Measurements from ENCODE around the gene CLSTN2.

CLSTN2 gene

DNA sequence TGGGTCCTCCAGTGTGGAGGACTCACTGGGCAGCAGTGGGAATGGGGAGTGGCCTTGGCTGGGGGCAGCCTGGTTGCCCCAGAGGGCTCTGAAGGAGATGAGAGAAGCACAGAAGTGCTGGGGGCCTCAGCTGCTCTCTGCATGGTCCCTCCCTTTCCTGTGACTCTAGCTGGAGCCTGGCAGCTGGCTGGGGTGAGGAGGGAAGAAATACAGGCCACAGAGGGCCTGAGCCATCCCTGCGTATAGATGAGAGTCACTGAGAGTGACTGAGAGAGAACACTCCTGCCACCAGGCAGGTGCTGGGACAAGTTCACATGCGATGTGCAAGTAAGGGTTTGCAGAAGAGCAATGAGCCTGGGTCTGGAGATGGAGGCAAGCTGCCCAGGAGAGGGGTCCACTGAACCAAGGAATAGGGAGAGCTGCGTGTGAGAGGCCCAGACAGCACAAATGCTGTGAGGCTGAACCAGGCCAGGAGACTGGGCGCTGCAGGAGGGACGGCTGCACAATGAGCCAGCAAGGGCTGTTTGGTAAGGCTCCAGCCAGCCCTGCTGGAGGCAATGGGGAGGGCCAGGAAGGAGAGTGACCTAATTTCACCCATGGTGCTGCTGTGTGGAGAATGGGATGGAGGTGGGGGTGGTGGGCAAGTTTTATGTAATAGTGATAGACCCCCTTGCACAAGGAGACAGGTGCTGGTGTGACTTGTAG, 87.2 kb downstream of the CLSTN2 start:
- Histone ChIP-seq H3K27me3 (ENCODE audit: control insufficient read depth, low read length) (no peaks in the 10 kb centered on the region), H3K9me2 (replicated peaks; ENCODE audit: control insufficient read depth, low read length) (no peaks in the 10 kb centered on the region), H3K4me2 (ENCODE audit: low read length) (no peak overlapping the region), H4K20me1 (ENCODE audit: control insufficient read depth, insufficient read depth, low read depth, low read length) (no peaks in the 10 kb centered on the region), H3K79me2 (ENCODE audit: control insufficient read depth, low read length) (no peaks in the 10 kb centered on the region), H3K36me3 (ENCODE audit: control insufficient read depth, low read length) (no peaks in the 10 kb centered on the region), H3K27ac (ENCODE audit: low read depth, low read length) (no peak overlapping the region), H3K4me3 (ENCODE audit: low read length) (no peak overlapping the region), H3F3A (ENCODE audit: control insufficient read depth, insufficient read depth) (no peaks in the 10 kb centered on the region), H3K4me1 (ENCODE audit: control insufficient read depth, low read length) (no peaks in the 10 kb centered on the region), H3K9me3 (ENCODE audit: control insufficient read depth, insufficient read depth, low read length) (no peaks in the 10 kb centered on the region)
- TF ChIP-seq, protein P1, sequence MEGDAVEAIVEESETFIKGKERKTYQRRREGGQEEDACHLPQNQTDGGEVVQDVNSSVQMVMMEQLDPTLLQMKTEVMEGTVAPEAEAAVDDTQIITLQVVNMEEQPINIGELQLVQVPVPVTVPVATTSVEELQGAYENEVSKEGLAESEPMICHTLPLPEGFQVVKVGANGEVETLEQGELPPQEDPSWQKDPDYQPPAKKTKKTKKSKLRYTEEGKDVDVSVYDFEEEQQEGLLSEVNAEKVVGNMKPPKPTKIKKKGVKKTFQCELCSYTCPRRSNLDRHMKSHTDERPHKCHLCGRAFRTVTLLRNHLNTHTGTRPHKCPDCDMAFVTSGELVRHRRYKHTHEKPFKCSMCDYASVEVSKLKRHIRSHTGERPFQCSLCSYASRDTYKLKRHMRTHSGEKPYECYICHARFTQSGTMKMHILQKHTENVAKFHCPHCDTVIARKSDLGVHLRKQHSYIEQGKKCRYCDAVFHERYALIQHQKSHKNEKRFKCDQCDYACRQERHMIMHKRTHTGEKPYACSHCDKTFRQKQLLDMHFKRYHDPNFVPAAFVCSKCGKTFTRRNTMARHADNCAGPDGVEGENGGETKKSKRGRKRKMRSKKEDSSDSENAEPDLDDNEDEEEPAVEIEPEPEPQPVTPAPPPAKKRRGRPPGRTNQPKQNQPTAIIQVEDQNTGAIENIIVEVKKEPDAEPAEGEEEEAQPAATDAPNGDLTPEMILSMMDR (IDR thresholded peaks at IDR 0.05; ENCODE audit: low read depth, low read length, poor library complexity, severe bottlenecking): no peak
- TF ChIP-seq EZH2phosphoT487 (IDR thresholded peaks at IDR 0.05; ENCODE audit: borderline replicate concordance, low read length): no peak

DNA sequence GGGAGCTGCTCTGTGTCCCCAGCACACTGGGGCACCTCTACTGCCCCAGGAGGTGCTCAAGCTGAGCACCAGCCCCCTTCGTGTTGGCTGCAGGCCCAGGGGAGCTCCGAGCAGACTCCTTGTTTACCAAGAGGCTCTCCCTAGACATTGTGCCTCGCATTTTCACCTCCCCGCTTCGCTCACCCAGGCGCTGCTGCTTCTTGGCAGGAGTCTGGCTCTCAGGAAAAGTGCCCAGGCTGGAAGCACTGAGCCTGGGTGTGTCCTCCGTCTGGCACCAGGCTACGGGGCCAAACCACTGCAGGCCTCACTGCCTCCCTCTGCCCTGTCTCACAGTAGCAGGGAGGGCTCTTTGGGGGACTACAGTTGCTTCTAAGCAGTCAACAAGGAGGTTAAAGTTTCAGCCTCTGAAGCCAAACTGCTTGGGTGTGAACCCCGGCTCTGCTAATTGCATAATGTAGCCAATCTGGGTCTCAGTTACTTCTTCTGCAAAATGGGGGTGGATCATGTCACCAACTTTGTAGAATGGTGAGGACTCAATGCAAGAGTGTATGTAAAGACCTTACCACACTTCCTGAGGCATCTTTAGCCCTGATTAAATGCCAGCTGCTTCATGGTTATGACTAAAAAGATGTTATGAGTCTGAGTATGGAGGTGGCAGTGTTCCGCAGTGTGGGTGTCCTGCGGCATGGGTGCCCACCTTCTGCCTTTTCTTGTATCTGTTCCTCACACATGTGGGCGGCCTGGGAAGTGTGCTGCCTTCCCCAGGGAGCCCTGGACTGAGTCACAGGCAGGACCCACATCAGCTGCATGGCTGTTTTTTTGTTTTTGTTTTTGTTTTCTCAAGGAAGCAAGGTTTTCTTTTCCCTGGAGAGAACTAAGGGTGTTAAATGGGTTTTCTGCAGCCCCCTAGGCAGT, 88.9 kb downstream of the CLSTN2 start:
- no peak for TF ChIP-seq EZH2phosphoT487 (IDR thresholded peaks at IDR 0.05; ENCODE audit: borderline replicate concordance, low read length)
- TF ChIP-seq, protein P1 (IDR thresholded peaks at IDR 0.05; ENCODE audit: low read depth, low read length, poor library complexity, severe bottlenecking): no peak
- Histone ChIP-seq H3F3A (ENCODE audit: control insufficient read depth, insufficient read depth) (no peaks in the 10 kb centered on the region), H3K79me2 (ENCODE audit: control insufficient read depth, low read length) (no peaks in the 10 kb centered on the region), H3K4me3 (ENCODE audit: low read length) (no peak overlapping the region), H4K20me1 (ENCODE audit: control insufficient read depth, insufficient read depth, low read depth, low read length) (no peaks in the 10 kb centered on the region), H3K36me3 (ENCODE audit: control insufficient read depth, low read length) (no peaks in the 10 kb centered on the region), H3K9me2 (replicated peaks; ENCODE audit: control insufficient read depth, low read length) (no peaks in the 10 kb centered on the region), H3K4me2 (ENCODE audit: low read length) (no peak overlapping the region), H3K27me3 (ENCODE audit: control insufficient read depth, low read length) (no peaks in the 10 kb centered on the region), H3K4me1 (ENCODE audit: control insufficient read depth, low read length) (no peaks in the 10 kb centered on the region), H3K27ac (ENCODE audit: low read depth, low read length) (no peak overlapping the region), H3K9me3 (ENCODE audit: control insufficient read depth, insufficient read depth, low read length) (no peaks in the 10 kb centered on the region)

DNA sequence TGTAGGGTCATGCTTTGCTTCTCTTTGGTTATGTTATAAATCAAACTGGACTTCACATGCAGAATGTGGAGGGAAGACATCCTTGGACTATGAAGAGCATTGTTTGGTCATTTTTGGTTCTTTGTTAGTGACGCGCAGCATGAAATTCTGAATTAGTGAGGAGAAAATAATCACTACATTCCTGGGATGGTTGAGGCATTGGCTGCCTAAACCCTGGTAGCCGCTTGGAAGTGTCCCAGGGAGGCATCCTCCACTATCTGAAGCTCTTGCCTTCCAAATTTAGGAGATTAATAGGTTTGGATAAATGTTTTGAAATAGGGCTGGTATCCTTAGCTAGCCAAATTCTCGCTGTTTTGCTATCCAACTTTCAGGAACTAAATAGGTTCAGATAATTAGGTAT, 96.2 kb downstream of the CLSTN2 start:
- TF ChIP-seq, protein P1 (IDR thresholded peaks at IDR 0.05; ENCODE audit: low read depth, low read length, poor library complexity, severe bottlenecking): no peak
- TF ChIP-seq EZH2phosphoT487 (IDR thresholded peaks at IDR 0.05; ENCODE audit: borderline replicate concordance, low read length): no peak
- Histone ChIP-seq H3K27me3 (ENCODE audit: control insufficient read depth, low read length) (no peaks in the 10 kb centered on the region), H3K36me3 (ENCODE audit: control insufficient read depth, low read length) (no peaks in the 10 kb centered on the region), H3K9me2 (replicated peaks; ENCODE audit: control insufficient read depth, low read length) (no peaks in the 10 kb centered on the region), H3K4me1 (ENCODE audit: control insufficient read depth, low read length) (no peaks in the 10 kb centered on the region), H4K20me1 (ENCODE audit: control insufficient read depth, insufficient read depth, low read depth, low read length) (no peaks in the 10 kb centered on the region), H3K4me3 (ENCODE audit: low read length) (no peak overlapping the region), H3K27ac (ENCODE audit: low read depth, low read length) (no peak overlapping the region), H3K4me2 (ENCODE audit: low read length) (no peak overlapping the region), H3K79me2 (ENCODE audit: control insufficient read depth, low read length) (no peaks in the 10 kb centered on the region), H3K9me3 (ENCODE audit: control insufficient read depth, insufficient read depth, low read length) (no peaks in the 10 kb centered on the region), H3F3A (ENCODE audit: control insufficient read depth, insufficient read depth) (no peaks in the 10 kb centered on the region)

Measured in DOHH2 (cell line).